CD4-positive, alpha-beta T cell treated with Interleukin-12 subunit alpha and Interleukin-12 subunit beta, for 1 hour (primary cell): ENCODE data around the gene SCN3B.

ENCODE experiments used
- DNase-seq: peaks from one replicate; pipeline ENCODE4 v3.0.0-alpha.2; 2020

The SCN3B gene, protein sequence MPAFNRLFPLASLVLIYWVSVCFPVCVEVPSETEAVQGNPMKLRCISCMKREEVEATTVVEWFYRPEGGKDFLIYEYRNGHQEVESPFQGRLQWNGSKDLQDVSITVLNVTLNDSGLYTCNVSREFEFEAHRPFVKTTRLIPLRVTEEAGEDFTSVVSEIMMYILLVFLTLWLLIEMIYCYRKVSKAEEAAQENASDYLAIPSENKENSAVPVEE

DNA sequence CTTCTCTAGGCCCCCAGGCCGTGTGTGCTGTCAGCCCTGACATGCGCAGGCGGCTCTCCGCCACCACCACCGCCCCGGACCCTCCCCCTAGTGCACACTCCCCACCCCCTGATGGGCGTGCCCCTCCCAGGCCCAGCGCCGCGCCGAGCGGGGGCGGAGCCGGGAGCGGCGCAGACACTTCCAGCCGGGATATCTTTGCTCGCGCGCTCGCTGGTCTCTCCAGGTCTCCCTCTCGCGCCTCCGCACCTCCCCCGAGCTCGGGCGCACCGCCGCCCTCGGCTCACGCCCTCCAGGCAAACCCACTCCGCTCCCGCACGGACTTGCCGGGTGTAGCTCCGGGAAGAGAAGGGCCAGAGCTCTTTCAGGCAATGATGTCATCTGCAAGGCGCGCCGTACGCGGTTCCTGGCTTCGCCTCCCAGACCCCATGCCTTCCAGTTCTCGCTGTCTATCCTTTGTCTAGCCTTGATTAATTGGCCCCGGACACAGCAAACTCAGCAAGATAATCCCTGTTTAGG lies at the start of gene SCN3B:
TSS of gene SCN3B (minus strand) at position 59 of the 516 bp plus-strand sequence. CDS start 823 bp downstream, outside the sequence.
- no peak for DNase-seq

DNA sequence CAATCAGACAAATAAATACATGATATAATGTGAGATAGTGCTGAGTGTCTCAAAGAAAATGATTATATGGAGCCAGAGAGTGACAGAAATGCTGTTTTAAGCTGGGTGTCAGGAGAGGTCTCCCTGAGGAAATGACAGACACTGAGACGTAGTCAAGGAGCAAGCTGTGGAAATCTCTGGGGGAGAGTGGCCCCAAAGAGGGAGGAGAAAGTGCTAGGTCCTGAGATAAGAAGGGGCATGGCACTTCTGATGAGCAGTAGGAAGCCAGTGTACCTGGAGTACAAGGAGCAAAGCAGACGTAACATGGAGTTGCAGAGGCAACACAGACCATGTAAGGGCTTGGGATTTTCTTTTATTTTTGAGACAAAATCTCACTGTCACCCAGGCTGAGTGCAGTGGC lies 48.3 kb upstream of the SCN3B start:
- DNase-seq, result no peak

DNA sequence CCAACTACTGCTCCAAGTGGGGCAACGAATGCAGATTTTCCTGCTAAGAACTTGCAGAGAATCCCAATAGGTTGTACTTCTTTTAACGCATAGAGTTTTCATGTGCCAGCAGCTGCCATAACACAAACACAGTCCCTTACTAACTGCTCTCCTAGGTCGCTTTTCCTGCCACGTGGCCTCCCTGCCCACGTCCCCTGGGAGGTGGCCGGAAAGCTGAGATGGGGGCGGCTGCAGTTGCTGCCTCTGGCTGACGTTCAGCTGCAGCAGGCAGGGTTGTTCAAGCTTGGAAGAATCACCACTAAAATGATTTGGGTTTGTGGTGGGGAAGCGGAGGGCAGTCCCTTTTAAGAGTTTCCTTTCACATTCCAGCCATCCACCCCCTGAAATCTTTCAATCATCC lies 47.7 kb upstream of the SCN3B start:
- no peak for DNase-seq

DNA sequence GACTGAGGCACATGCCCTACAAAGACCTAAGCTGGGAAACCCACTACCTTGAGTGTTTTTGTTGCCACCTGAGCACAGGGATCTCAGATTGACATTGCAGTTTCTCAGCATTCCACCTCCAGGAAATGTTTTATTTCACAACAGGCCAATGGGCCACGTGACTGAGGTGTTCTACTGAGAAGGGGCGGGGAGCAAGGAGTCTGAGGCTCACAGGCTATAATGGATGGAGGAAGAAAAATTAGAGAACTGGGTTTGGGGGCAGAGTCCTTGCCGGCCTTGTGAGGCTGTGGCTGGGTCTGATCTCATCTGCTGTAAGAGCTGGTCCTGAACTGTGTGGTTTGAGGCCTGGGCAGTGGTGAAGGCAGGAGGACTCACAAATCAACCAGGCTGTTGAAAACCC lies 46.3 kb upstream of the SCN3B start:
- no peak for DNase-seq

DNA sequence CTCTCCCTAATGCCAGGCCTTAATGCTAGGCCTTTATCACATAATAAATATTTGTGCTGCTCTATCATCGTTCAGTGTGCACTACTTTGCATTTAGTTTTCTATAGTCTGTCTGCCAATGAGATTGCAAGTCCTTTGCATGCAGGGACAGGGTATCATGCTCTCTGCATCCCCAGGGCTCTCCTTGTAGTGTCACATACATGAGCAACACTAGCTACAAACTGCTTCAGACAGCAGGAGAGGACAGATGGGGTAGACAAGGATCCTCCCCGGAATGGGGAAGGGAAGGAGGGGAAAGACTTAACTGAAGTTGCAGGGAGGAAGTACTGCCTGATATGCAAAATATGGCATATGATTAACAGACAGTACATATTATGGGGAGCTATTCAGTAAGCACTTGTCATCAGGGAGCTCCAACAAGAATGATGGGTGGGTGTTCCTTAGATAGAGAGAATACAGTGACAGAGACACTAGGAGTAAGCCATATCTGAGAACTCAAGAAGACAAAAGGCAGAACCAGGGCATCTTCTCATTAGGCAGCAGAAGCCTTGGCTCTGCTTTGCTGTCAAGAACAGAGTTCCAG lies 44.2 kb upstream of the SCN3B start:
- DNase-seq, result no peak

DNA sequence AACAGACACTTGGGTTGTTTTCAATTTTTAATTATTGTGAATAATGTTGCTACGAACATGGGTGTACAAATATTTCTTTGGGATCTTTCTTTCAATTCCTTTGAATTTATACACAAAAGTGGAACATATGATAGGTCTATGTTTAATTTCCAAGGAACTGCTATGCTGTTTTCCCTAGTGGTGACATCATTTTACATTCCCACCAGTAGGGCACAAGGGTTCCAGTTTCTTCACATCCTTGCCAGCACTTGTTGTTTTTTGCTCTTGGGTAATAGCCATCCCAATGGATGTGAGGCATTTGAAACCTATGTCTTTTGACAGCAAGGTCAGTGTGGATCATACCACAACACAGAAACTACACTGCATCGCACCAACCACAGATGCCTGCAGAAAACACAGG lies 41.8 kb upstream of the SCN3B start:
- no peak for DNase-seq

DNA sequence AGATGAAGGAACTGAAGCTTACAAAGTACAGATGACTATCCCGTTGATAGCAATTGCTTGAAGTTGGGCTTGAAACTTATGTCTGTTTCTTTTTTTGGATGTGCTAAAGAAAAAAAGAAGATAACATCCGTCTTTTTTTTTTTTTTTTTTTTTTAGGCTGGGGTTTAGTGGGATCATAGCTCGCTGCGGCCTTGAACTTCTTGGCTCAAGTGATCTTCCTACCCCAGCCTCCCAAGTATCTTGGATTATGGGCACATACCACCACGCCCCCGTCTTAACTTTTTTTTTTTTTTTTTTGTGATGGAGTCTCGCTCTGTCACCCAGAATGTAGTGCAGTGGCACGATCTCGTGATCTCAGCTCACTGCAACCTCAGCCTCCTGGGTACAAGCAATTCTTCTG lies 40.8 kb upstream of the SCN3B start:
- DNase-seq, result no peak

DNA sequence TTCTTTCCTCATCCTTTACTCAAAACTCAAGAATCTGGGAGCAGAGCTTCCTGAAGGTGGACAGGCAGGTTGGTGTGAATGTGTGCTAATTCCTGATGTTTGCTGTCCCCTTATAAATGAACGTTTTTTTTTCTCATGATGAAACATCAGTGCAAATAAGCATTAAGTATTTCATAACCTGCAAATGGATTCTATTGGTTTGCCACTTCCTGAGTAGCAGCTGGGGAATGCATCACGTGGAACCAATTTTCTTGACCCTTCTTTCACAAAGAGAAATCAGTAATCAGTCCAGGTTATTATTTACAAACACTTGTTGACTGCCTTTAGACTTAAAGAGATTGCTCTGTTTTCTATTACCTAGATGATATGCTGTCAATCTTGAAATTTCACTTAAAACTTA lies 40.1 kb upstream of the SCN3B start:
- DNase-seq, result no peak

DNA sequence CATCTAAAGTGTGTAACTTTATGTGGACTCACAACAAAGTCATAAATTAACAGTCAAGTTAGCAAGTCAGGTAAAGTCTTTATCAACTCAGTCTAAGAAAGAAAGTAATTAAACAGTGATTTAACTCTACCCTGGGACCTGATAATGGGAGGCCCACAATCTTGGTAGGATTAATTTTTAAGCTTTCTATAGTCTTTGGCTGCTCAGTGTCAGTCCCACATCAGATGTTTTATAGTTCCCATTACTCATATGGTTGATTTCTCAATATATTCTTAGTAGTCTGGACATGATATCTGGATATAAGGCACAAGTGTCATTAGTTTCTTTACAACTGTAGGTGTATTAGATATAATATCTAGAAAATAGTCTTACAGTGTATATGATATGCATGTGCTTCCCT lies 38.5 kb upstream of the SCN3B start:
- no peak for DNase-seq

DNA sequence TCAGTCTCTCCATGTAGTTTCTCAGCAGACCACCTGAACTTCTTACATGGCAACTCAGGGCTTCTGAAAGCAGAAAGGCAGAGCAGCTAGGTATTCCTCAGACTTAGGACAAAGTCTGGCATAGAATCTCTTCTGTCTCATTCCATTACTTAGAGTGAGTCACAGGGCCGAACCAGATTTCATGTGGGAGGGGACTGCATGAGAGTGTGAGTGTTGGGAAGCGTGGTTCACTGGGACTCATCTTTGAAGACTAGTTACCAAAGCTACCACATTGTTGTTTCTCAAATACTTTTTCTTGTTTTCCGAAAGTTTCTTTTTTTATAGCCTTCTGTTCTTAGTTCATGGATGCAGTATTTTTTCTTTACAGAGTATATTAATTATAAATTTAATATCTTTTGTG lies 36.1 kb upstream of the SCN3B start:
- no peak for DNase-seq

DNA sequence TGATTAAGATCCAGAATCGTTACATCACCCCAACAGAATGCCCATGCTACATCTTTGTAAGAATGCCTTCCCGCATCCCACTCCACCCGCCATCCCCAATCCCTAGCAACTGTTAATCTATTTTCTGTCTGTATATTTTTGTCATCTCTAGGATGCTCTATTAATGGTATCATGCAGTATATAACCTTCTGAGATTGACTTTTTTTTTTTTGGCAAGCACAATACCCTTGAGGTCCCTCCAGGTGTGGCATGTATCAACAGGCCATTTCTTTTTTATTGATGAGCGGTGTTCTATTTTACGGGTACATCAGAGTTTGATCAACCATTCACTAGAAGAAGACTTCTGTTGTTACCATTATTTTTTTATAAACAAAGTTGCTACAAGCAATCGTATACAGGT lies 30.2 kb upstream of the SCN3B start:
- no peak for DNase-seq

DNA sequence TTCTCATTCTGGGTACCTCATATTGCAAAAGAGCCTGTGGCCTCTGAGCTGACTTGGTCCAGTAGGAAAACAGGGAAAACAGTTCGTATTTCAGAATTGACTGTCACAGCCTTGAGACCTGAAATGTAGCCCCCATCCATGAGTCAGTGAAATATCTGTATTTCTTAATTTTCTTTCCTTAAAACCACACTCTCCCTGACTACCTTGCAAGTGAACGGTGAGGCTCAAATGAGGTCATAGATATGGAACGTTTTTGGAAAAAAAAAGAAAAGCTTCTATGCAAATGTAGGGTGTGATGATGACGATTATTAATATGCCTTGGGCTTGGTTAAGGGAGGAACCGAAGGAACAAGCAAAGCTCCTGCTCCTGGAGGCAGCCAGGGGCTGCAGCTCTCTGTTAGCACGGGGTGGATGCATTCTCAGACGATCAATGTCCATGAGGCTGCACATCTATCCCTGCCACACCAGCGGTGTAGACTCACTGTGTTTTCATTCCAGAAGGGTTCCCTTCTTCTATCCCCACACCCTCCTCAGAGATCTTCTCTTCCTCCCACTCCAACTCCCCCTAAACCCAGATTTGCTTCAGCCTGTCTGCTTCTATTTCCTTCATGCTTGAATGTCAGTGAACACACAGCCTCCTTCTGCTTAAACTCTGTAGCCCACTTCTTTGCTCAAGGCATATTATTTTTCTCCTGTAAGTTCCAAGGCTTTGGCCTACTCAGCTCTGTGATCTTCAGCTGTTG lies 29.2 kb upstream of the SCN3B start:
- DNase-seq, result no peak

DNA sequence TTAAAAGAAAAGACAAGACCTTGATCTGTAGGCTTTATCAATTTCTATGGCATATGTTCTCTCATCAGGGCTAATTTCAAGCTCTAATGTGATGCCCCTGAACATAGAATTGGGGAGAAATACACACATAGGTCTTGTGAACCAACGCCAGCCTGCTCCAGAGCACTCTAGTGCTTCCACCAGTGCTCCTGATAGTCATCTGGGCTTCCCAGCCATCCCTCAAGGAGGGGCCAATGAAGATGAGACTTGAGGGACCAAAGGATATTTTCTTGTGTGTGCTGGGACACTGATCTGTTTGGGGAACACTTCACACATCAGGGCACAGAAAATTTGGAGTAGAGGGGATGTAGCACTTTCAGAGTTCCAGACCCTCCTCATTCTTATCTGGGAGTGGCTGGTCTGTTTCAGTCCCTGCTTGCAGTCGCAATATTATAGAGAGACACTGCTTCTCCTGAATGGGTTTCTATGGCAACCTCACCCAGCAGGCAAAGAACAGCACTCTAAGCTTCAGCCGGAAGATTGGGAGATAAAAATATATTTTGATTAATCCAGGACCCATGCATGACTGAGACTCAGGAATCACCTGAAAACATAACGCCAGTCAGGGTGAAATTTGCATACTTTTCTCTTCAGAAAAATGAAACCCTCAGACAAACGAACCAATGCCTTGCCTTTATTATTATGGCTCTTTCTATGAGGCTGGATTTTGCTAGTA lies 28.4 kb upstream of the SCN3B start:
- no peak for DNase-seq

DNA sequence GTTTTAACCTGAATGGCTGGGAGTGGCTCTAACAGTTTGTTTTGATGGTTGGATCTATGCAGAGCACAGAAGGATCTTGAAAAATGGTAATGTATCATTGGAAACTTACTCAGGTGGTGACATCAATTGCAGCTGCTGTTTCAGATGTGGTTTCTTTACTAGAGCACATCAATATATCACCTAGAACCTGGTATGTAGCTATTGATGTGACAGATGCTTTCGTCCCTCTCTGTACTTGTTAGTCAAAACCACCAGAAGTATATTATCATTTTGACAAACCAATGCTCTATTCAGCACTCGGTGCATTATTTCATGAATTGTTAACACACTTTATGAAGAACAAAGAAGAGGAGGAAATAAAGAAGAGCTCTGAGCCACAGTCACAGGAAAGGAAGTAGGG lies 26.6 kb upstream of the SCN3B start:
- peak; percentile 22 for DNase-seq

DNA sequence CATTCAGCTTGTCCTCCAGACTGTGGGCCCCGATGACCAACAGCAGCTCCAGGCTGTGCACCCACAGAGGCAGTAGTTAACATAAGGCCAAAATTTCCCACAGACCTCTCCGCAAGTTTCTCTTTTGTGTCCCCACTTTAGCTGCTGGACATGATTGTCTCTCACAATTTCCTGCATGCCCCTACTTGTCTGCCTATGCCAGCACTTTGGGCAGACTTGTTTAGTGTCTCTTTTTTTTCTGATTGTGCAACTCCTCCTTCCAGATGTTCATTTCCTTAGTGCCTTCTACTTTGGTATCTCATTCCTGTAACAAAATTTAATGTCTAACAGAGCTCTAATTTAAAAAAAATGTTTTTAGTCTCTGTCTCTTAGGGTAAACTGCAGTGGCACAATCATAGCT lies 23.8 kb upstream of the SCN3B start:
- no peak for DNase-seq

DNA sequence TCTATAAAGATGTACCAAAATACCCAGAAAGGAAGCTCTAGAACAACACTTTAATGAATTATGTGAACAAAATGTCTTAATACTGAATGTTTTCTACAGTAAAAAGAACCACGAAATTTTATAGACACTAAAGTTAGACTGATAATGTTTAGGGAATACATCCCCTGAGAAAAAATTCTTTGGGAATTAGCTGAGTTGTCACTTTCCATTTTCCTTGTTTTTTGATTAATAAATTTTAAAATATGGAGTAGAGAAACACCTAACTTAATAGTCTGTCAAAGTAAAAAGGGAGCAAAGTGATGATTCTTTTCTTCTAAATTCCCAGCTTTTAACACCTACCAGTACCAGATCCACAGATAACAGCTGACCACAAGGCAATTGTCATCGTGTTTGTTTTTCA lies 23.1 kb upstream of the SCN3B start:
- DNase-seq, result no peak

DNA sequence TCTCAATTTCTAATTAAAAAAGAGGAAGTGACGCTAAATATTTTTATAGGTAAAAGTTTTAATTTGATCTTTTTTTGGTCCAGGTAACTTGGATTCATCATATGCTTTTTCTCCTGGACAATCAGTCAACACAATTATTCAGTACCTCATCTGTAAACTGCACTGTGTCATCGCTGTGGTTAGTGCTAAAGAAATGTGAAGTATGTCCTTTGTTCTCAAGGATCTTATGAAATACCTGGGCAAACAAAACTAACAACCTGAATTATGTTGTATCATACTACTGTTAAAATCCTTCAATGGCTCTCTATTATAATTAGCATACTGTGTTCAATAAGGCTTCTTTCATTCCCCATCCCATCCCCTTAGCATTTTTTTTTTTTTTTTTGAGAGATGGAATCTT lies 19.9 kb upstream of the SCN3B start:
- no peak for DNase-seq

DNA sequence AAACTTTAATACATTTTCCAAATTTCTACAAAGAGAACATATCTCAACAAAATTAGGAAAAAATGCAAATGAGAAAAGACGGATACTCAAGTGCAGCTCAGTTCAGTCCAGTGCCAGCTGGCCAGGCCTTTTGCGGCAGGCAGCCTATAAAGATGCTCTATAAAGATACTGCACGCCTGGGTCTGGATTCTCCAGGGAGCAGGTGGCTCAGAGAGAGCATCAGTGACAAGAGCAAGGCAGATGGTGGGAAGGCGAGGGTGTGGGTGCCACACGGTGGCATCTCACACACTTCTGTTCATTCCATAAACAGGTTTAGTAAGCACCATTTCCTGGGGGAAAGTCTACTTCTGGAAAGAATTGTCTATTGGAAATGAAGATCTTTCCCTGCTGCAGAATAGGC lies 18.1 kb upstream of the SCN3B start:
- no peak for DNase-seq

DNA sequence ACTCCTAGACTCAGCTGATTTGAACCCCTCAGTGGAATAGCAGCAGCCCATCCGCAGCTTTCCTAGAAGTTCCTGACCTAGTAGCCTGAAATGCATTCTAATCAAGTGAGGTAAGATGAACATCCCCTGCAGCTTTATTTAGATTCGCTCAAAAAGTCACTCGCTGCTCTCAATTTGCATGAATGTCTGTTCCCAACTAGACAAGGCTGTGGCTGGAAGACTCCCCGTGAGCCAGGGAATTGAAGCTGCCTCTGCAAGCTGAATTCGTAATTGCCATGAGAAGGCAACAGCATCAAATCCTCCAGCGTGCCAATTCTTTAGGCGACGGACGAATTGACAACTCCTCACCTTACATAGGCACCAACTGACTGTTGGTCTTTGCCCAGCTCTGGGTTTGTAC lies 17.1 kb upstream of the SCN3B start:
- no peak for DNase-seq

DNA sequence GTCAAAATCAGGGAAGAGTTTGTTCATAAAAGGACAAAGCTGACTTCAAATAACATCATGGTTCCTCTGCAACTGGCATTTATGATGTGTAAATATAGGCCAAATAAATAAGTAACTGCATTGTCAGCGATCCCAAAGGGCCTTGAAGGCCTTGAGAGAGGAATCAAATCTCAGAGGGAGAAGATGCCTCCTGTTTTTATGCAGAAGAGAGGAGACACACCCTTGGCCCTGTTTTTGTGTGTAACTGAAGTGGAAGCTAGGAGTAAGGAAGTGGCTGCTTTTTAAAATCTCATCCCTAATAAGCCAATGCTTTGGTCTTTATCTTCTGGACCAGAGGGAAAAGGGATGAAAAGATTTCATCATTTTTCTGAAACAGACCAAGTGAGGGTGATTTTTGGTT lies 15.7 kb upstream of the SCN3B start:
- DNase-seq, result no peak

DNA sequence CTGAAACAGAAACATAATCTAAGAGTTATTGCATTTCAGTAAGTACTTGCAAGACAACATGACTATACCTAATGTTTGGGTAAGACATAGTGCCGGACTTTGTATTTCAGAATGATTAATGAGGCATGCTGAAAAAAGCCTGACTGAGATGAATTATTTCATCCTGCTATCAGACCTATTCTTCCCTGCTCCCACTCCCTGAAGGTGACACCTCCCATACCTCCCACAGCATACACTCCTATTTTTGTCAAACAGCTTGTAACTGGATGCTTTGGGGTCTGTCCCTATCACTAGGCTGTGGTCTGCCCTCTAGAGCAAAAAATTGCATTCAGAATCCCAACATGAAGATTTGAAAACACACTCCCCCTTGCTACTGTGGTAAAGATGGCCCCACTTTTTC lies 10.9 kb upstream of the SCN3B start:
- no peak for DNase-seq

DNA sequence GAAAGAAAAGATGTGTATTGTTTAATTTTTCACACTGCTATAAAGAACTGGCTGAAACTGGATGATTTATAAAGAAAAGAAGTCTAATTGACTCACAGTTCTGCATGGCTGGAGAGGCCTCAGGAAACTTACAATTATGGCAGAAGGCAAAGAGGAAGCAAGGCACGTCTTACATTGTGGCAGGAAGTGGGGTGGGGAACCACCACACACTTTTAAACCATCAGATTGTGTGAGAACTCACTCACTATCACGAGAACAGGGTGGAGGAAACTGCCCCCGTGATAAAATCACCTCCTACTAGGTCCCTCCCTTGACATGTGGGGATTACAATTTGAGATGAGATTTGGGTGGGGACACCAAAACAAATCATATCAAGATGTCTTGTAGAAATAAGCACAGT lies 5.5 kb upstream of the SCN3B start:
- peak; percentile 4 for DNase-seq

DNA sequence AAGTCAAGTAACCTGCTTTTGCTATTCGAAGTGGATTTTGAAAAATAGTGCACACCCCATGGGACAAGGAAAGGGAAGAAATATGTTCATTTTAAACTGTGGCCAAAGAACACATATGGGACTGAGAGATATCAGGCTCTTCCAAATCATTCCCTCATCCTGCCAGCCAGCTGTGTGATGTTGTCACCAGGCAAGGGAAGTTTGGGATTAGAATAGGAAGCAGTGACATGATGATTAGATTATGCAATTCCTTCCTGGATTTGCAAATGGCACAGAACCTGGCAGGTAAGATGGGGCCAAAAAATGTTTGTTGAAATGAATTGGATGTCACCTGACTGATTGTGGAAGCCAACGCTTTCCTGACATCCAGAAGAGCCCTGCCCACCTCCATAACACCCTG lies 4.9 kb upstream of the SCN3B start:
- no peak for DNase-seq
